Suppressor macrophage treated with lipopolysaccharide for 4 hours (primary cell): Measurements from ENCODE around the gene PAIP2B.
A peak's percentile ranks its signal among the peaks of the same experiment; 100 is the strongest.
"Not testable (repeated sequence)": the region's sequence is repeated elsewhere in the genome, so short reads cannot be mapped to it uniquely, and the experiment has no call there.

Source experiments
- DNase-seq: peaks from one replicate; pipeline ENCODE4 v3.0.0-alpha.2; 2020

Gene PAIP2B

DNA sequence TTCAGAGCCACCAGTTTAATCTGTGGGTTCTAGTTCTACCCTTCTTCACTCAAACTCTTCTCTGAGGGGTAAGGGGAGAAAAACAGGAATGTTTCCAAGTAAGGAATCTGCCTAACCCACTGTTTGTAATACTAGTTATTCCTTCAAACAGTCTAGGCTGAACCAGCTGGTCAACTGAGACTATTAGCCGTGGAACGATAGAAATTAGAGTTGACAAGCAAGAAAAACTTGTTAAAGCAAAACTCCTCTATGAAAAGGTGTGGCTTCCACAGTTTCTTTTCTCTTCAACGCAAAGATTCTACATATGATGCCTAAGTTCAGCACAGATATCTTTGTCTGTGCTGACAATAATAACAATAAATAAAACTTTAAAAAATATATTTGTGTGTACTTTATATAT lies 11.5 kb downstream of the PAIP2B start:
- no peak for DNase-seq

DNA sequence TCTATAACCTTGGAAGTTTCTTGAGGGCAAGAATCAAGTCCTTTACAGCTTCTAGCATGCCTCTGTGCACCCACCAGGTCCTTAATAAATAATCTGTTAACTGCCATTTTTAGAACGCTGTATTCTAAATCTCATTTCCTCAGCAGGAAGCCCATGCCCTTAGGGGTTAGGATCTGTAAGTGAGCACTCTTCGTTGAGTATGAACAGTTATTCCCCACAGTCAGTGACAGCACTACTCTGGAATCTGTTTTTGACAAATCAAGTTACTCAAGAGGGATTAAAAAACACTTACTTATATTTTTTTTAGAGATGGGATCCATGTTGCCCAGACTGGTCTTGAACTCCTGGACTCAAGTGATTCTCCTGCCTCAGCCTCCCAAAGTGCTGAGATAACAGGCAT lies 14.6 kb downstream of the PAIP2B start:
- no peak for DNase-seq

DNA sequence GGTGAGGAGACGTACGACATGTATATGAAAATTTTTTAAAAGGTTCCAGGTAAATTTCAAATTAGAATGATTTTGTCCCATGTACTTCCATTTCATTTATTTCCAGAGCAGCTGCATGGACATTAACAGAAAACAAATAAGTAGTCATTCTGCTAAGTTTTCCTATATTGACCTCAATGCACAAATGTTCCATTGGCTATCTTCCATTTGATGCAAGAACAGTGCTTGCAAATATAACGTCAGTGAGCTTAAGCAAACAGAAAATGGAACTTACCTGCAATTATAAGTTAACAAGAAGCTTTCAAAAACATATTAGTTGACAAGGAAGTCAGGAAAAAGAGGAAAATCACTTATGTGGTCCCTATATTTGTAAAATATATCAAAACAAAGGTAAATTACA lies 16.6 kb downstream of the PAIP2B start:
- DNase-seq: no peak

DNA sequence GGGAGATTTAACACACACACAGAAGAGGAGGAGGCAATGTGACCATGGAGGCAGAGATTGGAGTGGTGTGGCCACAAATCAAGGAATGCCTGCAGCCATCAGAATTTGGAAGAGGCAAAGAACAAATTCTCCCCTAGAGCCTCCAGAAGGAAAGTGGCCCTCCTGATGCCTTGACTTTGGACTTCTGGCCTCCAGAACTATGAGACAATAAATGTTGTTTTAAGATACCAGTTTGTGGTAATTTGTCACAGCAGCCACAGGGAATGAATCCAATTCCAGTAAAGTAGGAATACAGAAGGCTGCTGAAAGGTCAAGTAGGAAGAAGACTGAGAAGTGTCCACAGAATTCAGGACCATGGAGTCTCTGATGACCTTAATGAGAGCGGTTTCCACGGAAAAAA lies 18.1 kb downstream of the PAIP2B start:
- DNase-seq: no peak

DNA sequence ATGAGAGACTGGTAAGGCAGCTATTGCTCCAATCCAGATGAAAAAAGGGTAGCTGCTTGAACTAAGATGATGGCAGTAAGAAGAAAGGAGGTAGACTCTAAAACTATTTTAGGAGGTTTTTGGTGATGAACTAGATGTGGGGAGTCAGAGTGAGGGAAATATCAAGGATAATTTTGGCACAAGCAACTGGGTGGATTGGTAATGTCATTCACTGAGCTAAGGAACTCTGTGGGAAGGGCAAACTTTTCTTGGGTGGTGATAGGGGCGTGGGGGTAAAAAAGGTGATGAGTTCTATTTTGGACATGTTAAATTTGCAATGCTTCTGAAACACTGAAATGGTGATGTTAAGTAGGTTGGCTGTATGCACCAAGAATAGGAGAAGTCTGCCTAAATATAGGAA lies 19.3 kb downstream of the PAIP2B start:
- no peak for DNase-seq

DNA sequence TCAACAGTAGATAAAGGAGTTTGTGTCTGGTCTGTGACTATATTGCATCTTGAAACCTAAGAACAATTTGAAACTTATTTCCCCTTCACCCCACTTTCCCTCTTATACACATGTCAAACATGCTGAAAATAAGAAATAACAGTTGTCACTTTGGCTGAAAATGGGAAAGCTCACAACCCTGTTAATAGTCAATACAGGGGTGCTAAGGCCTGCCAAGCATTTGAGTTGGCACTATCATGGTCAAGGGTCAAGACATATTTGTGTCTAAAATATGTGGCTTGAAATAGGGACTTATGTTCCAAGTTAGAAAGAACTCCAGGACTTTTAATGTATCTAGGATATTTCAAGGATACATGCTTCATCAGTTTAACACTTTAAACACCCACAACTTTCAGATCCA lies 20.6 kb downstream of the PAIP2B start:
- no peak for DNase-seq

DNA sequence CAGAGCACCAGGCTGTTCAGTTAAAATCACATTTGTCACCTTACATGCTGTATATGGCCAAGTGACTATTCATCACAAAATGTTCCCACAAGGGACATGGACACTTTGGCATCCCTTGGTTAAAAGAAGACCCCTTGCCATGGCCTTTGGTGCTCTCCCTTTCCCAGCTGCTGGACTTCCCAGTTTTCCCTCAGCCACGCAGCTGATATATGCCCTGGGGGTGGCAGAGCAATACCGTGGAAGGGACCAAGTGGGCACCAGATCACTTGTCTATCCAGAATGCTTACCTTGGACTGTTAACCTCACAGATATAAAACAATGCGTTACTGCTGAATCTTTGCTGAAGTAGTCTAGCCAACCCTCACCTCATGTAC lies 35.3 kb downstream of the PAIP2B start:
- DNase-seq: no peak

DNA sequence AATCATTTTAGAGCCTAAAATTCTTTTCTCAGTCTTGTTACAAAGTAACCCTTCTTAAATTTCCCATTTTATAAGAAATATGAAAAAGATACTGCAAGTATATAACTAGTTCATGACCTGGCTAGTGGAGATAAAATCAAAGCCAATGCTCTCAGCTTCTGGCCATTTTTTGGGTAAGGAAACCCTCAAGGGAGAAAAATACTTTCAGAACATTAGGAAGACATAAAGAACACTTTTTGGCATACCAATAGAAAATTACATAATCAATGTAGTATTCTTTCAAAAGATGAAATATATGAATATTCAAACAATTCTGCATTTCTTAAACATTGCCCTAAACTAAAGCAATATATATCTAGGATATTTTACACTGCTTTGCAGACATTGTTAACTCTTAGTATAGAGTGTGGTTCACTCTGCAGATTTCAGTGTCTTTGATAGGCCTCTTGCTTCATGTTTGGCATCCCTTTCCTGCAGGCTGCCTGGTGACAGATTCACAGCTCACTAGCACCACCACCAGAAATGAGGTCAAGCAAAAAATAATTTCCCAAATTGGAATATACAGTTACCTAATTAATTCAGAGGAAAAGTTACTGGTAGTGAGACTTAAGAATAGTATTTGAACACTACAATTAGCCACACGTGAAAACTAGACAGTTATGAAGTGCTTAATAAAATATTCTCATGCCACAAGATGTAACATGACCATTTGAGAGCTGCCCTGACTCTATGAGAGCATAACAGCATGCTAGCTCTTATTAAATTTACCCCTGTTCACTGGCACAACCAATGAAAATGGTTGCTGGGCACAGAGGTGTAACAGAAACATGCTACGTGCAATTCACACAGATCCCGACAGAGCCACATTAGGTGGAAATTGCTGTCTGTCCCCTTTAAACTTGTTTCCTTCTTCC lies 36.0 kb downstream of the PAIP2B start:
- no peak for DNase-seq

DNA sequence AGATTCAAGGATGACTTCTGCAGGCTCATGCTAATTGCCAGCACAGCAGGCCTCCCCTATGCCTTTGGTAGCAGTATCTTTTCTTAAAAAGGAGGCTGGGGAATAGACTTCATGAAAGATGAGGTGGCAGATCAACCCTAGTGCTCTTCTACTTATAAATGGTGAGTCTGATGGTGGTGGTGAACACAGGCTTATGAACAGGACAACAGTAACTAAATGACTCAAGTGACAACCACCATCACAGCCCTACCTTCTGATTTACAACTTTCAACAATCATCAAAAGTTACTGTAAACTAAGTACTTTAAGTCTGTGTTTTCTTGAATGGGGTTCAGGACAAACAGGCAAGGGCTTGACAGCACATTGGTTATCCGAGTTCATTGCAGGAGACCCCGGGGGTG lies 39.3 kb downstream of the PAIP2B start:
- DNase-seq: no peak

DNA sequence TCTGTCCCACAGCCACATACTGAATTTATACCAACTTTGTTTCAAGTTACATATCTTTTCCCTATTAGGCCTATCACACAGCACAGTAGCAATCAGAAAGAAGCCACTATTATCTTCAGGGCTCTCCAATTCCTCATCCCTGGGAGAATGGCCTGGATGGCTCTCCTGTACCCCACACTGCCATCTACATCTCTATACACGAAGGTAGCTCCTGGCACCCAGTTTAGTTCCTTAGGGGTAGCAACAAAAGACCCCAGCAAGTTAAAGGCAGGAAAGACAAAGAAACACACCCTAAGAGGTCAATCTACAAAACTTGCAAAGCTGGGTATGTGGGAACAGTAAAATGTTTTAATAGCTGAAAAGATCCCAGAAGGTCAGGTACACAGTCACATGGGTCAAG lies 39.9 kb downstream of the PAIP2B start:
- no peak for DNase-seq

DNA sequence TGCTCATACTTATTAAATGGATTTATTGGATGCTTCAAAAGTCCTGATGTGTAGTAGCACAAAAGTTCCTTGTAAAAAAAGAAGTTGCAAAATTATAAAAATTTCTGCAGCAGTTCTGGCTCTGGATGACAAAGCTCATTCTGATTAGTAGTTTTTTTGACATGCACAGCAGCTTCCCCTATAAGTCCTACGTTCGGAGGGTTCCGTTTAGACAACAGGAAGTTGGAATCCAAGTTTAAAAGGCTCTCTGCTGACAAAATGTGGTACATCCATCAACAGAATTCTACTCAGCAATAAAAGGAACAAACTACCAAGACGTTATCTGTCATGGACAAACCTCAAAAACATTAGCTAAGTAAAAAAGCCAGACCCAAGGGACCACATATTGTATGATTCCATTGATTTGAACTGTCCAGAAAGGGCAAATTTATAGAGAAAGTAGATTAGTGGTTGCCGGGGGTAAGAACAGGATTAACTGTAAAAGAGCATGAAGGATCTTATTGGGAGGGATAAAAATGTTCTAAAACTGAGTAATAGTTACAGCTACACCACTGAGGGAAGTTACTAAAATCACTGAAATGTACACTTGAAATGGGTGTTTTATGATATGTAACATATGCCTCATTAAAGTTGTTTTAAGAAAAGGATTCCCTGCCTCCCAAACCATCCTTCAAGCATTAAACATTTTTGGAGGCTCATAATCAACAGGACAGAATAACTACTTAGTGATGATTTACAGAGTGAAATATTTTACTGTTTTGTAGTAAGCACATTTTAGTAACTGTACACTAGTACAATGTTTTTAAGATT lies 43.4 kb downstream of the PAIP2B start:
- not testable (repeated sequence) for DNase-seq

DNA sequence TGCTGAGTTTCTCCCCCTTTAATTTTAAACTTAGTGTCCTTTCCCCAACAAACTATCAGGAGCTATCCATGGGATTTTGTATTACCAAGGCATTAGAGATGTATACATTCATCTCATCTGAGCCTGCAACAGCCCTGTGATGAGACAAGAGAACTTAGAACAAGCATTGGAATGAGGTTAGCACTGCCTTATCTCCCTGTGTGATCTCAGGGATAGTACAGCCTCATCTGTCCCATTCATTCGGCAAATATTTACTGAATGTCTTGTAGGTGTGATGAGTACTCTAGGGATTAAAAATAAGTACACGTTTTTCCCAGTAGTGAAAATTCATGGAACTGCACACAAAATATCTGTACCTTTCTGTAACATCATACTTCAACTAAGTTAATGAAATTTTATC lies 45.6 kb downstream of the PAIP2B start:
- no peak for DNase-seq

DNA sequence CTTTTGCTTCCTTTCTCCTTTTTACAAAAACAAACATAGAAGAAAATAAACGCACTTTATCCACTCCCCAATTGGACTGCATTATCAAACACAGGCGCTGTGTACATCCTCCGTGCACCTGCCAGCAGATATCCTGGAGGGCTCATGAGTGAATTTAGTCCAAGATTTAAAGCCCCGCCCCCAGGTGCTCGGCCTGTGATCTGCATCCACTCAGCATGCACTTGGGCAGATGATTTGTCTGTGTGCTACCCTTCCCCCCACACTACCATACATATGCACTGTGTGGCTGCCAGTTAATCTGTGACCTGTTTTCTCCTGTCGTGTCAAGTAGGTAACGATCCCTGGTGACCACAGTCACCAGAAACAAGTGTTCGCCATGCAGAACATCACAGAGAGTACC lies 48.1 kb downstream of the PAIP2B start:
- not testable (repeated sequence) for DNase-seq

DNA sequence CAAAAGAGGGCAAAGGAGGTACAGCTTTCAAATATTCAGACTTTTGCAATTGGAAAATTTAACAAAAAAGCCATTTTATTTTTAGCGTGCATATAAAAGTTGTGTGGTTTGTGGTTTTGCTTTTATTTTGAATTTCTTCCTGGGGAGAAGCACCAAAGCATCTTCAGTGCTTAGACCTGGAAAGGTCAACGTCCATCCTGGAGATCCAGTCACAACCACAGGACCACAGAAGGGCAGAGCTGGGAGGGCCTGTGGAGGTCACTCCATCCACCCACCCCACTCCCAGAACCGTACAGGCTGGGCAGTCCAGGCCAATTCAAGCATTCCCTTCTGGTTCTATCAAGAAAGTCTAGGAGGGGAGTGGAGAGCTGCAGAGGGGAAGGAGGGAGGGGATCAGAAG lies 52.7 kb downstream of the PAIP2B start:
- no peak for DNase-seq

DNA sequence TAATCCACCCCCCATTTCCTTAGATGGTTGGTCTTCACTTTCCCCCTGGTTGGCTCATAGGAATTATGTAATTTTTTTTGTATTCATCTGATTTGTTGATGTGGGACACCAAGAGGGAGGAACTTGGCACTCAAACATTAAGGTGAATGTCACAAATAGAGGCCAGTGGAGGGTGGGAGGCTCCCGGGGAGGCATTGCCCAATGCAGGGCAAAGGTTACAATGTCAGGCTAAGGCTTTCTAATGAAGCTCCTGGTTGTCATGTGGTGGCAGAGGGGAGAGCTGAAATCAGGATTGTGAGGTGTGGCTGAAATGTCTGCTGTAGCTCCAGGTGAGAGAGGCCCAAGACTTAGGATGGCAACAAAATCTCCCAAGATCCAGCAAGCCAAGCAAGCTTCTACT lies 53.8 kb downstream of the PAIP2B start:
- DNase-seq: no peak

DNA sequence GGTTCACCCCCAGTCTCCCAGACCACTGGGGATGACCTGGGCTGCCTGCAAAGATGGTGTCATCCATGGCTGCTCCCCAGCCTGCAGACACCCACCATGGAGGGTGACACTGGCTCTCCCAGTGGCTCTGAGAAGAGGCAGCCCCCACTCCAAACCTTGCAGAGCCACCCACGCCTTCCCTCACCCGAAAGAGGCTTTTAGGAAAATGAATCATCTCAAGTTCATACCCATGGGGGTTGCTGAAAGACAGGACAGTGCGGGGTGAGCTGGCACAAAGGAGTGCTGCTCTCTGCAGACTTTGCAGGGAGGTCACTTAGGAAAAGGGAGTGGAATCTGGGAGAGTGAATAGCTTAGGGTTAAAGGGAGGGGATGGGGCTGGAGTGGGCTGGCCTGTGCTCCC lies 60.1 kb downstream of the PAIP2B start:
- no peak for DNase-seq

DNA sequence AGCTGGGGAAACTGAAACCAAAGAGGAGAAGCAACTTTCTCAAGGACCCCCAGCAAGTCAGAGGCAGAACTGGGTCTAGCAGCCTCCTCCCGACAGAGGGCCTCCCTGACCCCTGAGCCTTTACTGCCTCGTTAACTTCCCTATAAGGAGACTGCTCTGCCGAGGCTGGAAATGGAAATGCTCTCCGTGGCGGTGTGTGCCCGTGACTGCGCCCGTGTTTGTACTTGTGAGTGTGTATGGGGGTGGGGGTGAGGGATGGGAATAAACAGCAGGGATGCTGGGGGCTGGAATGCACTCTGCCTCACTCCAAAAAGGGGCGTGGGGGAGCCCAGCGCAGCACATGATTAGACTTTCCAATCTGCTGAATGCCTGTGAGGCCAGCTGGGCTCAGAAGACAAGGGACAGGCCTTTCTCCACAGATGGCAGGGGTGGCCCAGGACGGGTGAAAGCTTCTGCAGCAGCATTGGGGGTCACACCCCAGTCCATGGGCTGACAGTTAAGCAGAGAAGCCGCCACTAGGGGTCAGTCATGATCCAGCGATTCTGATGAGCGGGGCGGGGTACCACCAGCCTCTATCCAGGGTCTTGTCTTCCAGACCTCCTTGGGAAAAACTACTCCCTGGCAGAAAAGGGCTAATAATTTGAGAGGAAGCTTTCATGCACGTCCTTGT lies 69.6 kb downstream of the PAIP2B start:
- peak; percentile 61 for DNase-seq

DNA sequence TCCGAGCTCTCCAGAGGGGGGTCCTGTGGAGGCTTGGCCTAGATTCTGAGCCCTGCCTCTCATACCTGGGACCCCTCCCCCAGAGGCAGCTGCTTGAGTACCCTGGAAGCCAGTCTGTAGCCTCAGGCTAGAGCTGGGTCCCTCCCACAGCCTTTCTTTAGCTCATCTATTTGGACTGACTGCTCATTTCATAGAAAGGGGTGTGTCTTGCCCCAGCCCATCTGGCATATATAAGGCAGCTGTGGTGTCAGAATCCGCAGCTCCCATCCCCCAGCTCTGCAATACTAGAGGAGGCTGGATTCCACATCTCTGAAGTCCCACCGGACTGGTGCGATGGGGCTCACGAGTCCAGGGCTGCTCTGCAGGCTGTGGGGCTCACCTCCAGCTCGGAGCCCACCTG lies 70.3 kb downstream of the PAIP2B start:
- no peak for DNase-seq

DNA sequence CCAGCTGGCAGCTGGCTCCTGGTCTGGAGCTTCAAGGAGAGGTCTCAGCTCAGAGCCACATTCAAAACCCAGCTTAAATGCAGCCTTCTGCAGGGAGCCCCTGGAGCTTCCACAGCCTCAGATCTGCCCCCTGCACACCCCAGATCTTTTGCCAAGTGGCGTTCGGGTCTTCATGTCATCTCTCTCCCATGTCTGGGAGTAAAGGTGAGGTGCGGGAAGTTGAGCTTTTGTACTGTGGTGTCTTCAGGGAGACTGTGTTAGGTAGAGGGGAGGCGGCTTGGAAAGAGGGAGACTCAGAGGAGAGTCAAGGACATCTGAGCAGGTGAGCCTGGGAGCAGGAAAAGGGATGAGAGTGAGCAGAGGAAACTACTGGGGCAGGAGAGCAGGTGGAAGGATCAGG lies 71.1 kb downstream of the PAIP2B start:
- DNase-seq: no peak

DNA sequence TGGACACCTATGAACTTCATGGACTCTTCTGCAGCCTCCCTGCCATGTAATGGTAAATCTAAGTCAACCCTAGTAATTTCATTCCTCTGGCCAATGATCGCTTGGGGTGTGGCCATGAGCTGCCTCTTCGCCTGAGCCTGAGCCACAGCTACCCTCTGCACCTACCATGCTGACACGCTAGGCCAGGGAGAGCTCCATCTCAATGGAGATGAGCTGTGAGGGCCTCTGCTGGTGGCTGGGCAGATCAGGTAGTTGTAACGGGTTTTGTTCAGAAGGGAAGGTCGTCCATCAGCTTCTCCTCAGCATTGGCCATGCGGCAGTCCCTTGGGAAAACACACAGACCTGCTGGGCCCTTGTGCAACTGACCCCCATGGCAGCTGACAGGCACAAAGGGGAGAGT lies 72.1 kb downstream of the PAIP2B start:
- DNase-seq: no peak

DNA sequence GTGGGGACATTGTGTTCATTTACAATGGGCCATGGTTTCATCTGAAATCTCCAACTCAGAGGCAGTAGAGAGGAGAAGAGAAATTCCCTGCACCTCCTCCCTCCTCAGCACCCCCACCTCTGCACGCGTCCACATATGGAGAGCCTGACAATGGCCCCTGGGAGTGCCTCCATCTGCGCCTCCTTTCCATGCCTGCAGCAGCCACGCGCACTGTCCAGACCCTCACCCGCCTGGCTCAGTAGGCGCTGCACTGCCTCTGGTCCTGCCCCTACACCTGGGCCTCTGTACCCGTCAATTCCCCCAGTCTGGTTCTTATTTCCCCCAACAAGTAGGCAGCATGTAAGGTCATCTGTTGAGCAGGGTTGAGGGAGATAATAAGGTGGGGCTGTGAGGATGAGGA lies 72.6 kb downstream of the PAIP2B start:
- DNase-seq: no peak

DNA sequence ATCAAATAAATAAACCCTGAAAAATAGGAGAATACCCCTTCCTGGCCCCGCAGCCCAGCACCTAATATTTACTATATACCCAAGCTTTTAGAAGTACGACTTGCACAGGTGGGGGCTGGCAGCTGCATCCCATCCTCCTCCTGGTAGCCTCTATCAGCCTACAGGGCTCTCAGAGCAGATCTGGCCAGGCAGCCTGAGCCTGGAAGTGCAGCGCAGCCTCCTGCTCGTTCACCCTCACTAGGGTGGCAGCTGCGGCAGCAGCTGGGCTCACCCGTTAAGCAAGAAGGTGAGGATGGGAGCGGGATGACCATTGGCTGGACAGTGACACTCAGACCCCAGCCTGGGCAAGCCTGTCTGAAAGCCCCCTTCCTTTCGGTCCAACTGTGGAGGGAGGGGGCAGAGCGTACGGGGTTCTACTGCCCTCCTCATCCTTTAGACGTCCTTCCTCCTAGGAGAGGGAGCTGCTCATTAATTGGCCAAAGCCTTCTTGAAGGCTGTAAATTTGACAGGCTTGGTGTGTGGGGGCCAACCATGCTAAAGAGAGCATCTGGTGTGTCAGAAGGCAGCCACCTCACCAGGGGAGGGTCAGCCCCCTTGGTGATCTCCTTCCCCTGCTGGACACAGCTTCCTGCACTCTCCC lies 73.2 kb downstream of the PAIP2B start:
- no peak for DNase-seq

DNA sequence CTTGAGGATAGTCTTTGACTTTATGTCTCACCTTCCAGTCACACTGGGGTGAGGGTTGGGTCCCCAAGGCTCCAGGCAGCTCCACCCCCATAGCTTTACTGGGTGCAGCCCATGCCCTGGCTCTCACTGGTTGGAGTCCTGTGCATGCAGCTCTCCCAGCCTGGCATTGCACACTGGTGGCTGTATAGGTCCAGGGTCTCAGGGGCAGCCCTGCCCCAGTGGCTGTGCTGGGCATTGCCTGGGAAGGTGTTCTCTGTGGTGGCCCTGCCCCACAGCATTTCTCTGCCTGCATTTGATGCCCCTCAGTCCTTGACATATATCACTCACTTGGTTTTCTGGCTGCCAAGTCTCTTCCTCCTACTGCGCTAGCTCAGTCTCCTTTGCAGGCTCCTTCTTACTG lies 75.3 kb downstream of the PAIP2B start:
- no peak for DNase-seq
